ES-I3 (cell line): ENCODE data around the gene SUN2.

Experiments used
- H3K36me3 ChIP-seq: 2 replicates; pipeline ENCODE4 v1.6.1; 2013; ENCODE audit warnings: mild to moderate bottlenecking, low read length, control low read depth, moderate library complexity; ENCODE audit not compliant: insufficient read depth
- H3K4me1 ChIP-seq: 2 replicates; pipeline ENCODE4 v1.6.1; 2013; ENCODE audit warnings: mild to moderate bottlenecking, control low read depth, low read length; ENCODE audit not compliant: insufficient read depth
- H3K9ac ChIP-seq: 2 replicates; pipeline ENCODE4 v1.6.1; 2013; ENCODE audit warnings: low read depth, mild to moderate bottlenecking, low read length, moderate library complexity
- H3K9me3 ChIP-seq: 2 replicates; pipeline ENCODE4 v1.6.1; 2013; ENCODE audit warnings: mild to moderate bottlenecking, low read length, moderate library complexity; ENCODE audit not compliant: control insufficient read depth, insufficient read depth

The SUN2 gene

GRCh38 chr22:38740116-38740723, 15.6 kb downstream of the SUN2 start:
- H3K9ac ChIP-seq: no peak overlapping the region
- H3K9me3 ChIP-seq: no peaks in the 10 kb centered on the region
- no peaks in the 10 kb centered on the region for H3K4me1 ChIP-seq
- H3K36me3 ChIP-seq: peaks cover 6% of the 10 kb centered on the region; the same call in 1 of the 2 replicates

GRCh38 chr22:38739300-38740055, 16.3 kb downstream of the SUN2 start:
- Histone ChIP-seq H3K36me3 (peaks cover 6% of the 10 kb centered on the region; the same call in 1 of the 2 replicates), H3K9ac (no peak overlapping the region), H3K9me3 (no peaks in the 10 kb centered on the region), H3K4me1 (no peaks in the 10 kb centered on the region)

GRCh38 chr22:38738475-38739070, 17.2 kb downstream of the SUN2 start:
- Histone ChIP-seq H3K9ac (no peak overlapping the region), H3K36me3 (peaks cover 6% of the 10 kb centered on the region; the same call in 1 of the 2 replicates), H3K9me3 (no peaks in the 10 kb centered on the region), H3K4me1 (no peaks in the 10 kb centered on the region)

- Histone ChIP-seq H3K9ac (no peak overlapping the region), H3K36me3 (peaks cover 6% of the 10 kb centered on the region; the same call in 1 of the 2 replicates), H3K9me3 (no peaks in the 10 kb centered on the region), H3K4me1 (no peaks in the 10 kb centered on the region)
These were observed 18.3 kb downstream of the SUN2 start for GRCh38 chr22:38737302-38738060.

- H3K9me3 ChIP-seq: no peaks in the 10 kb centered on the region
- peaks cover 6% of the 10 kb centered on the region; the same call in 1 of the 2 replicates for H3K36me3 ChIP-seq
- H3K9ac ChIP-seq: no peak overlapping the region
- H3K4me1 ChIP-seq: no peaks in the 10 kb centered on the region
These were observed 19.6 kb downstream of the SUN2 start for GRCh38 chr22:38736257-38736570.

- no peaks in the 10 kb centered on the region for H3K9me3 ChIP-seq
- H3K36me3 ChIP-seq: peaks cover 6% of the 10 kb centered on the region; the same call in 1 of the 2 replicates
- no peaks in the 10 kb centered on the region for H3K4me1 ChIP-seq
- no peak overlapping the region for H3K9ac ChIP-seq
These were observed 20.1 kb downstream of the SUN2 start for GRCh38 chr22:38735465-38736256.

- H3K4me1 ChIP-seq: no peaks in the 10 kb centered on the region
- no peaks in the 10 kb centered on the region for H3K9me3 ChIP-seq
- no peak overlapping the region for H3K9ac ChIP-seq
- peaks cover 7% of the 10 kb centered on the region for H3K36me3 ChIP-seq
These were observed 20.7 kb downstream of the SUN2 start for GRCh38 chr22:38735126-38735464.

- no peak overlapping the region for H3K9ac ChIP-seq
- H3K4me1 ChIP-seq: no peaks in the 10 kb centered on the region
- peaks cover 10% of the 10 kb centered on the region for H3K36me3 ChIP-seq
- H3K9me3 ChIP-seq: no peaks in the 10 kb centered on the region
These were observed 21.2 kb downstream of the SUN2 start for GRCh38 chr22:38734421-38735100.

- Histone ChIP-seq H3K9ac (no peak overlapping the region), H3K4me1 (no peaks in the 10 kb centered on the region), H3K9me3 (no peaks in the 10 kb centered on the region), H3K36me3 (peaks cover 10% of the 10 kb centered on the region)
These were observed 21.9 kb downstream of the SUN2 start for GRCh38 chr22:38733724-38734381.

- Histone ChIP-seq H3K4me1 (no peaks in the 10 kb centered on the region), H3K9ac (no peak overlapping the region), H3K36me3 (peaks cover 10% of the 10 kb centered on the region), H3K9me3 (no peaks in the 10 kb centered on the region)
These were observed 22.5 kb downstream of the SUN2 start for GRCh38 chr22:38733329-38733723.

GRCh38 chr22:38732251-38732815, 23.5 kb downstream of the SUN2 start:
- no peak overlapping the region for H3K9ac ChIP-seq
- no peaks in the 10 kb centered on the region for H3K9me3 ChIP-seq
- H3K36me3 ChIP-seq: peaks cover 15% of the 10 kb centered on the region
- no peaks in the 10 kb centered on the region for H3K4me1 ChIP-seq

GRCh38 chr22:38731703-38732161, 24.1 kb downstream of the SUN2 start:
- no peaks in the 10 kb centered on the region for H3K4me1 ChIP-seq
- H3K36me3 ChIP-seq: peaks cover 13% of the 10 kb centered on the region
- H3K9me3 ChIP-seq: no peaks in the 10 kb centered on the region
- no peak overlapping the region for H3K9ac ChIP-seq

GRCh38 chr22:38730411-38730871, 25.4 kb downstream of the SUN2 start:
- peaks cover 19% of the 10 kb centered on the region for H3K36me3 ChIP-seq
- H3K9ac ChIP-seq: no peak overlapping the region
- no peaks in the 10 kb centered on the region for H3K4me1 ChIP-seq
- no peaks in the 10 kb centered on the region for H3K9me3 ChIP-seq
